ENCODE measurements around the gene SLCO2A1.

Gene SLCO2A1

GRCh38 chr3:134028486-134029255, 1.1 kb downstream of the SLCO2A1 start:
- peak overlapping the region; percentile 41 for H3K4me3 ChIP-seq (replicated peaks; ENCODE audit: low read depth, low read length)
- TF ChIP-seq CTCF (IDR thresholded peaks at IDR 0.05; ENCODE audit: low read depth, low read length, missing control alignments), result no peak
- DNase-seq (ENCODE audit: extremely low read depth, low read depth), result no peak

GRCh38 chr3:134027631-134028030, 2.1 kb downstream of the SLCO2A1 start:
- TF ChIP-seq CTCF (IDR thresholded peaks at IDR 0.05; ENCODE audit: low read depth, low read length, missing control alignments), result no peak
- no peak for DNase-seq (ENCODE audit: extremely low read depth, low read depth)
- H3K4me3 ChIP-seq (replicated peaks; ENCODE audit: low read depth, low read length), result no peak overlapping the region

DNA sequence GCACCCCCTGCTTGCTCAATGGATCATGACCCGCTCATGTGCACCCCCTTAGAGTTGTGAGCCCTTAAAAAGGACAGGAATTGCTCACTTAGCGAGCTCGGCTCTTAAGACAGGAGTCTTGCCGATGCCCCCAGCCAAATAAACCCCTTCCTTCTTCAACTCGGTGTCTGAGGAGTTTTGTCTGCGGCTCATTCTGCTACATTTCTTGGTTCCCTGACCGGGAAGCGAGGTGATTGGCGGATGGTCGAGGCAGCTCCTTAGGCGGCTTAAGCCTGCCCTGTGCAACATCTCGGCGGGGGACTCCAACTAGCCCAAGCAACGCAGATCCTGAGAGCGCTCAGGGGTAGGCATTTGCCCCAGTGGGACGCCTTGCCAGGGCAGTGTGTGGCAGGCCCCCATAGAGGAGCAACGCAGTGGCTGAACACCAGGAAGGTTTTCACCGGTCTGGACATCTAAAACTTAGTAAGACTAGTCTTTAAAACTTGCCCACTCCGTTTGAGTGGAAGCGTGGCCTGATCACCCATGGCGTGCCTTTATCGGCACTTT, 9.5 kb downstream of the SLCO2A1 start:
- no peak overlapping the region for H3K4me3 ChIP-seq (replicated peaks; ENCODE audit: low read depth, low read length)
- DNase-seq (ENCODE audit: extremely low read depth, low read depth), result no peak
- no peak for TF ChIP-seq CTCF (IDR thresholded peaks at IDR 0.05; ENCODE audit: low read depth, low read length, missing control alignments)

- no peak for DNase-seq (ENCODE audit: extremely low read depth, low read depth)
- H3K4me3 ChIP-seq (replicated peaks; ENCODE audit: low read depth, low read length), result no peak overlapping the region
- TF ChIP-seq CTCF (IDR thresholded peaks at IDR 0.05; ENCODE audit: low read depth, low read length, missing control alignments), result no peak
Measured at GRCh38 chr3:134018850-134019249, 10.9 kb downstream of the SLCO2A1 start.

GRCh38 chr3:134018406-134018805, 11.3 kb downstream of the SLCO2A1 start:
- H3K4me3 ChIP-seq (replicated peaks; ENCODE audit: low read depth, low read length), result no peak overlapping the region
- no peak for DNase-seq (ENCODE audit: extremely low read depth, low read depth)
- TF ChIP-seq CTCF (IDR thresholded peaks at IDR 0.05; ENCODE audit: low read depth, low read length, missing control alignments), result no peak

DNA sequence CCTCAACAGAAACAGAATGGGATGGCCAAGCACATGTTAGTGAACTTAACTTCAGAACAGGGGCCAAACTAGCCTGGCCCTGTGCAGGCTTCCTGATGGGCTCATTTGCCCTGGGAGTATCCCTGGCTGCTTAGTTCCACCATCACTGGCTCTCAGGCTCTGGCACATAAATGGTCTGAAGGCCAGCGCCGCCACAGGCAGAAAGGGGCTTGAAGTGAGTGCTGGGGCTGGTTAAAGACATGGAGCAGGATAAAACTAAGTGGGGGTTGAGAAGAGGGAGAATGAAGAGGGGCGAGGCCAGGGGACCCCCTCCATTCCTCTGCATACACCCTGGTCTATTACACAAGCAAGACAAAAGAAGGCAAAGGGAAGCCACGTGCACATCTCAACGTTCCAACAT, 12.2 kb downstream of the SLCO2A1 start:
- TF ChIP-seq CTCF (IDR thresholded peaks at IDR 0.05; ENCODE audit: low read depth, low read length, missing control alignments), result no peak
- DNase-seq (ENCODE audit: extremely low read depth, low read depth), result no peak
- H3K4me3 ChIP-seq (replicated peaks; ENCODE audit: low read depth, low read length), result no peak overlapping the region

All from HFF-Myc (cell line).